HS-27A (cell line): Measurements from ENCODE around the gene GMCL1.
"Not testable (repeated sequence)": the region's sequence is repeated elsewhere in the genome, so short reads cannot be mapped to it uniquely, and the experiment has no call there.

Experiments used
- DNase-seq: peaks from one replicate; pipeline ENCODE4 v3.0.0-alpha.2; 2012; ENCODE audit warnings: low read depth, missing footprints

GMCL1 gene, protein sequence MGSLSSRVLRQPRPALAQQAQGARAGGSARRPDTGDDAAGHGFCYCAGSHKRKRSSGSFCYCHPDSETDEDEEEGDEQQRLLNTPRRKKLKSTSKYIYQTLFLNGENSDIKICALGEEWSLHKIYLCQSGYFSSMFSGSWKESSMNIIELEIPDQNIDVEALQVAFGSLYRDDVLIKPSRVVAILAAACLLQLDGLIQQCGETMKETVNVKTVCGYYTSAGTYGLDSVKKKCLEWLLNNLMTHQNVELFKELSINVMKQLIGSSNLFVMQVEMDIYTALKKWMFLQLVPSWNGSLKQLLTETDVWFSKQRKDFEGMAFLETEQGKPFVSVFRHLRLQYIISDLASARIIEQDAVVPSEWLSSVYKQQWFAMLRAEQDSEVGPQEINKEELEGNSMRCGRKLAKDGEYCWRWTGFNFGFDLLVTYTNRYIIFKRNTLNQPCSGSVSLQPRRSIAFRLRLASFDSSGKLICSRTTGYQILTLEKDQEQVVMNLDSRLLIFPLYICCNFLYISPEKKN

DNA sequence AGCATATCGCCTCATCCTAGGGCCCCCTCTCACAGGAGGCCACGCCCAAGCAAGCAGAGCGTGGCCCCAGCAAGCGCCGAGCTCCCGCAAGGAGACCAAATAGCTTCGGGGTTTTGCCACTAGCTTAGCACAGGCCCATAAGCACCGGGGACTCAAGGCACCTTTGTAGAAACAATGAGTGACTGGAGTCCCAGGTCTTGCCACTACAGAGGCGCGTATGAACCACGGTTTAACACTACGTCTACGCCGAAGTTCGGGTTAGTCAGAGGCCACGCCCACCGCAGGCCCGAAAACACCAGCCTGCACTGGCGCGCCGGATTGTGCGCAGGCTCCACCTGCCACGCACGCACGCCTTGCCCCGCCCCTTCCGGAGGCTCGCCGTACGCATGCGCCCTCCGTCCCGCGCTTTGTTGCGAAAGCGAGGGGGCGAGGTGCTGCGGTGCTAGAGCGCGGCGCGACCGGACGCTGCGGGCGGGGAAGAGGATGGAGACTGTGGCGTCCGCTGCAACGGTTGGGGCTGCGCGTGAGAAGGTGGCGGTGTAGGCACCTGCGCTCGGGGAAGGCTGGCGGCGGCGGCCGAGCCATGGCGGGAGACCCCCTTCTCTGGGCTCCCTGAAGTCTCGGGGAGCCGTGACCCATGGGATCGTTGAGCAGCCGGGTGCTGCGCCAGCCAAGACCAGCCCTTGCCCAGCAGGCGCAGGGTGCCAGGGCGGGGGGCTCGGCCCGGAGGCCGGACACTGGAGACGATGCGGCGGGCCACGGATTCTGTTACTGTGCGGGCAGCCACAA is at the start of gene GMCL1:
GMCL1 (plus strand) TSS at position 405 of the 789 bp plus-strand sequence; CDS start at position 638, 233 bp downstream.
- peak; percentile 75 for DNase-seq

DNA sequence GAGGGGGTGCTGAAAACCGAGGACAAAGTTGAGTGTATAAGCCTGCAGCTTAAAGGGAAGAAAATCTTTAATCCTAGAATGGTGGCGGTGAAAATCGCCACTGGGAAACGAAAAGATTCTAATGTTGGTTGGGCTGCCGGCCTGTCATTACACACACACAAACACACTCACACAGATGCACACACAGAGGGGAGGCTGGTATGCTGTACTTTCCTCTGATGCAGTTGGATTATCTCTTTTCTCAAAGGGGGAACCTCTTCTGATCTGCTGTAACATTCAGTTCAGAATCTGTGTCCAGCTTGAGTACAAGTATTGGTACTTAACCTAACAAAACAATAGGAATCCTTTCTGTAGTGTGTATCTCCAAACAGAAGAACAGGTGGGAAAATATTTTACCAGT is 48.5 kb upstream of the GMCL1 start:
- no peak for DNase-seq

DNA sequence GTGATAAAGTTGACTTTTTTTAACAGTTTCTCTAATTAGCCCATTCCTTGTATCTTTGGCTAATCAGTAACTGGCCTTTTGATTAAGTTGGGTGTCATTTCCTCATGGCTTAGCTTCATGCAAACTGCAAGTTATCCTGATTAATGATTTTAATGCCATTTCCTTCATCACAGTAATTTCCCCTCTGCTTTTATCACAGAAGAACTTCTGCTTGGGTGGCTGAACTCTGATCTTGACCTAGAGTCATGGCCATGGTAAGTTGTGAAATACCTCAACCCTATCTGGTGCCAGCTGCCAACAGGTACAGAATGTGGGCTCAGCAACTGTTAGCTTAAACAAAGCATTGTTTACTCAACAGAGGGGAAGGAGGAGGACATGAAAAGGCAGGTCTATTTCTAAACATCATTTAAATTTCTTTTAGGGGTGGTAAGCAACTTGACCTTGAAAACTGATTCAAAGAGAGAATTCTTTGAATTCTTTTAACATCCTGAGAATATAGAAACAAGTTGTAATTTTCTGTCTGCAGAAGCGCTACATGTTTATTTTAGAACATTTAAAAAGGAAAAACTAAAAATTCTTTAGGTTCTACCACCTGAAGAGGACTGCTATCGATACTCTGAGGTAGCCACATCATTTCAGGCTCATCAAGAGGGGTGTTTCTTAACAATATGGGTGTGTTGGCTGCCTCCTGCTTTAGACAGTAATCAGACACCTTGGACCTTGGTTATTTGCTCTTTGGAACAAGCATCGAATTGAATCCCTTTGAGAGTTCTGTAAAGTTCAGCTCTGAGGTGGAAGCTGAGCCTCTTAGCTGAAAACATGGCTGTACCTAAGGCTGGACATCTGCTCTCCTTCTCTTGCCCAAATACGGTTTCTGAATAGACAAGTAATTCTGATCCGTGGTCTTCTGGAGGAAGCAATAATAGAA is 47.9 kb upstream of the GMCL1 start:
- DNase-seq = no peak

DNA sequence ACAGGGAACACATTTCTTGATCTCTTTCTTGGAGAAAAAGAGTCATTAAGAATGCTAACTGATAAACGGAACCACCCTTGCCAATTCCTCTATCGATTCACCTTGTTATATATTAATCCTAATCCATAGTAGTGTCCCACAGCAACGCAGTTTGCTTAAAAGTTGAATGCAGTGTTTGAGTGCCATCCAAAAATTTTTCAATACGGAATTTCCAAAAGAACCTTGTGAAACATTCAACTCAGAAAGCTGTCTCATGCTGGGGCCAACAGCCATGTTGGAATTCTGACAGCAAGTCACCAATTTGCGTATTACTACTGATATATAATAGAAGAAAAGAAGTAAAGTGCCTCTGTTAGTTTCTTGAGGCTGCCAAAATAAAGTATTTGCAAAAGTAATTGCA is 45.2 kb upstream of the GMCL1 start:
- no peak for DNase-seq

DNA sequence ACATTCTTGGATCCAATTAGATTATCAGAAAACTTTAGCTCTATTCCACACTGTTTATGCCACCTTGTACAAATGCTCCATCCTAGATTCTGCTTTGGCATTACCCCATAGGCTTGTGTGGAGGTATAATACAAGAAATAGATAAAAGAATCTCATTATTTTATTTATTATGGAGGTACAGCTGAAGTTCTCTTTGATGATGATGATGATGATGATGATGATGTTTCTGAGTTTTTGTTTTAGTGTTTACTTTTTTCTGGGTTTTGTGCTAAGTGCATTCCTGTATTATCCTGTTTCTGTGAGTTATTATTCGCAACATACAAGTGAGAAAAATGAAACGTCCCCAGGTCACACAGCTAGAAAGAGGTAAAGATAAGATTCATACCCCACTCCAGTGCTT is 44.1 kb upstream of the GMCL1 start:
- DNase-seq = no peak

DNA sequence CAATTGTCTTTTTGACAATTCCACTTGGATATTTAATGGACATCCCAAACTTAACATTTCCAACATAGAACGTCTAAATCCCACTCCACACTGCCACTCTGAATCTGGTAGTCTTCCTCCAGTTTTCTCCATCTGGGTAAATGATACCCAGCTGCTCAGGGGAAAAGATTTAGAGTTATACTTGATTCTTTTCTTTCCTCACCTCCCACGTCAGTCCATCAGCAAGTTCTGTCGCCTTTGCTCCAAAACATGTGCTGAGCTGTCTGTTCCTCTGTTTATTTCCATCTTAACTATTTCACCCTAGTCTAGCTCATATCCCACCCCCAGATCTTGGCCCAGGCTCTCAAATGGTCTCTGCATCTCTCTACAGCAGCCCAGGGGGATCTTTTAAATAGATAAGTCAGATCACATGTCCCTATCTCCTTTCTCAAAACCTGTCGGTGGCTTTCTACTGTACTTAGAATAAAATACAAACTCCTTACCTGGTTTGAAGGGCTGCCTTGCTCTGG is 43.4 kb upstream of the GMCL1 start:
- DNase-seq = no peak

DNA sequence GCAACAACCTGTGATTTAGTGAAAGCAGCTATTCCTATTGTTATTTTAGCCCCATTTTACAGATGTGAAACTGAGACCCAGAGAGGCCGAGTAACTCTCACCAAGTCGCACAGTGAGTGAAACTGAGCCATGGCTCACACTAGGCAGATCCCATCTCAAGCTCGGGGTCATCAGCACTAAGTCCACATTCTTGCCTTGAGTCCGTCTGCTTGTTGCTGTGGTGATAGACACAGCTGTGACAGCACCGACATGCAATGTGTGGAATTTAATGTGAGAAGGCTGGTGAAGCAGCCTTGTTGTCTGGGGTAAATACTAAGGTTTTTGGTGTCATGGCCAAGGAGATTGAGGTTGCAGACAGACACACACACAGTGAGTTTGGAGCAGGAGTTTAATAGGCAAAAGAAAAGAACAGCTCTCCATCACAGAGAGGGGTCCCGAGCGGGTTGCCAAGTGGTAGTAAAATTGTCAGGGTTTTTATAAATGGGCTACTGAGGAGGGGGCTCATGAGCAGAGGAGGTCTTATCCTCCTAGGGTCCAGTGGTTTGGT is 40.2 kb upstream of the GMCL1 start:
- no peak for DNase-seq

DNA sequence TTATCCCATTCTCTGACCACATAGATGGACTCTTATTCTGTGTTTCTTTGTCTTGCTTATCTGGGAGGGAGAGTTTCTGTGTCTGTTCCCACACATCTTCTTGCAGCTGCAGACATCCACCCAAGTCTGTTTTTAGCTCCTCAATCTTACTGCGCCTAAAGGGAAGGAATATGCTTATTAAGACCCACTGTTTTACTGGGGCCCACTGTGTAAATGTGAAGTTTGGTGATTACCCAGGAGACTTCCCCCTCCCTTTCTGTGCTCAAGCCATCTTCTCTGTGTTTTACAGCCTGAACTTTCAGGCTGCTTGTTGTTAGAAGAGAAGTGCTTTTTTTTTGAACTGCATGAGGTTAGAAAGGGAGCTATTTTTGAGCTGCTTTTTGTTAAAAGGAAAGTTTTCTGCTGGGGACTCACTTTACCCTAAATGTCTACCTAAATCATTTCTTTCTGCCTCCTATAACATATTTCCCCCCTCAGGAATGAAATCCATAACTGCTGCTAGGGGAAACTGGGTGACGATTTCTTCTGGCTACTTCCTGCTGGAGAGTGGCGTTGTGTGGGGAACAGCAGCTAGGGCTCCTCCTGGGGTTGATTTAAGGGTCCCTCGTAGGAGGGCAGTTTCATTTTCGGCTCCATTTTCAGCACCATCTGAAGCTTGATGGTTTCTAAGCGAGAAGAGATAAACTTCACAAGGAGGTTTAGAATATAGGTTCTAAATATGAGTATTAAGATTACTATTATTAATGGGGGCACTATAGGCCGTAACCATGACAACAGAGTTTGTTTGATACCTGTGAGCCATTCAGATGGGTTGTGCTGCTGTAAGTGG is 39.5 kb upstream of the GMCL1 start:
- DNase-seq = no peak

DNA sequence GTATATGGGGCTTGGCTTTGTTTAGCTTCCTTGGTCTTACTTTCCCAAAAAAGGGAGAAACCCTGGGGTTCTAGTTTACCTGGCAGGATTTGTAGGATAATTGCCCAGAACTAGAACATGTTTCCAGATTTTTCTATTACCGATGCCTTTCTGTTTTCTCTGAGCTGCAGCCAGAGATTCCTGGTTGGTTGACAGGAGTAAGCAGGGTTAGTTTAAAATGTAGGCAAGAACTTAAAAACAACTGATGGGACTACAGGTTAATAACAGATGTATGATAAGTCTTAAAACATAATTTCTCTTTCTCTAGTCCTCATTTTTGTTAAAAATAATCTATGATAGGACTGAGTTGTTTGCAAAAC is 38.9 kb upstream of the GMCL1 start:
- DNase-seq = no peak

DNA sequence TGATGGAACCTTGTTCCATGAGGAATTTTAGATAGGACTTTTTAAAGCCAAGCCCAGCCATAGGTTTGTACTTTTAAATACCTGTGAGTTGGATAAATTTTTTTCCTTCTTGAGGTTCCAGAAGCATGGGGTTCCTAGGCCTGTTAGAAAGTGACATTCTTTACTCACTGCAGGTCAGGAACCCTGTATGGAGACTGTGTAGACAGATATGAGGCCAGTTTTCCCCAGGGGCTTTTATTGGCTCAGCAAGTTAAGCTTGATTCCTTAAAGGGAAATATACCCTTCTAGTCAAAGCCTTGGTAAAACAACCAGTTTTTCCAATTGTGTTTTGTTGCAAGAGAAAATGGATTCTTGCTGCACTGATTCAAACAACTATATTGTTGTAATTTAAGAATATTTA is 38.4 kb upstream of the GMCL1 start:
- no peak for DNase-seq

DNA sequence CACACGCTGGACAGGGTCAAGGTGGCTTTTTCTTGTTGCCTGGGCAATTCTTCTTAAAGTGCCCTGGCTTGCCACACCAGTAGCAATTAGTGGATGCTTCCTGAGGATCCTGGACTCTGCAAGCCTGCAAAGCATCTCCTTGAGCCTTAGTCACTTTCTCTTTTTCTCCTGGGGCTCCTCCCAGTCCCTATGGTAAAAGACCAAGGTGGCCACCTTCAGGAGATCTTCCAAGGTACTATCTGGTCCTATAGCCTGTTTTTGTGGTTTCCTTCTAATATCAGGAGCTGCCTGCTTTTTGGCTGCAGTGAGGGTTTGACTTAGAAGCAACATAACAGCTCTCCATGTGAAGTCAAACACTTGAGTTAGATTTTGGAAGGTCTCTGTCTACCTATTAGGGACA is 33.3 kb upstream of the GMCL1 start:
- no peak for DNase-seq

DNA sequence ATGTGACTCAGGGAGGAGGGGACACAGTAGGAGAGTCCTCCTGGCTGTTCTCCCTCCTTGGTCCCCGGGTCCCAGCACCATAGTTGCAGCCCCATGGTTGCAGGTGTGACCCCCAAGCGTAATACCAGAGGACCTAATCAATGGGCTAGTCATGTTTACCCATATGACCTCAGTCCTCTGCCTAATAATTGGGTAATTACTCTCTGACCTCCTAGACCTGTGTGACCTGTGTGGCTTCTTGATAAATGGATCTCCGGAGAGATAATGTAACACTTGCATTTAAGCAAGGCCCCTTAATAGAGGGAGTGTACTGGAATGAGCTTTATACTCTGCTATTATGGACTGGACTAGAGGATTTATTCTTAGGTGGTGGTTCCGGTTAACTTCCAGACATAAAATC is 32.2 kb upstream of the GMCL1 start:
- DNase-seq = no peak

DNA sequence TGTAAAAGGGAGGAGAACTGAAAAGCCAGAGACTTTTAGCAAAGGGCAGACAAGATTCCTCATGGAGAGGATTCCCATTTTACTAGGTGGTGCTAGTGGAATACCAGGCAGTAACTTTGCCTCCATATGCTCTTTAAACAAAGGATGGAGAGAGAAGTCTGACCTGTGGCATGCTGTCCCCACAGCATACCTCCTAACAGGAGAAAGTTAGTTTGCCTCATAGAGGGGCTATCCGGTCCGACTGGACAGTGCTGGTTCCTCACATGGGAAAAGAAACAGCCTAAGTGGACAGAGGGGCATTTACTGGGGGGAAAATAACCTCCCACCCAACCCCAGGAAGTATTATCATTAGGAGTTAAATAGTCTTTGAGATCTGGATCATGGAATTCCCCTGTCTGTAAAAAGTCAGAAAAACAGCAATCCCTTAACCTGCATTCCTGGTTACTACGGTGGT is 31.6 kb upstream of the GMCL1 start:
- no peak for DNase-seq

DNA sequence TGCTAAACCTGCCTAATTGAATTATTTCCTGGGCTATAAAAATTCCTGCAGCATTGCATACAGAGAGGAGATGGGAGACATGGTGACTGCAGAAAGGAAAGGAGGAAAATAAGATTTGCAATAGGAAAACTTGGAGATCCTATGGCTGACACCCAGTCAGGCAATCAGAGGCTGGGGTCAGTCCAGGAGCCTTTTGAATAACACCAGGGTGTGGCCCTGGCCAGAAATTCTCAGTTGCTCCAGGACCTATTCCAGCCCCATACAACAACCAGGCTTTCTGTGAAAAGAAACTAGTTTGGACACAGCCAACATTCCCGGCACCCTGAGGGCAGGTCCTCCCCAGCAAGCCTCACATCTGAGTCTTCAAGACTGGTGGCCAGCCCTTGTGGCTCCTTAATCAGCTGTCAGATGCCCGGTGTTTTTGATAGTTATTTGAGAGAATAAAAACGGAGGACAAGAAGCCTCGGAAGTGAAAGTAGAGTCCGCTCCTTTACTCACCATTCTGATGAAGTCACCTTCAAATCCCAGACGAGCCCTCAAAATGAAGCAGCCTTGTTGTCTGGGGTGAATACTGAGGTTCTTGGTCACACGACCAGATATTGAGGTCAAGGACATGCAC is 31.1 kb upstream of the GMCL1 start:
- no peak for DNase-seq

DNA sequence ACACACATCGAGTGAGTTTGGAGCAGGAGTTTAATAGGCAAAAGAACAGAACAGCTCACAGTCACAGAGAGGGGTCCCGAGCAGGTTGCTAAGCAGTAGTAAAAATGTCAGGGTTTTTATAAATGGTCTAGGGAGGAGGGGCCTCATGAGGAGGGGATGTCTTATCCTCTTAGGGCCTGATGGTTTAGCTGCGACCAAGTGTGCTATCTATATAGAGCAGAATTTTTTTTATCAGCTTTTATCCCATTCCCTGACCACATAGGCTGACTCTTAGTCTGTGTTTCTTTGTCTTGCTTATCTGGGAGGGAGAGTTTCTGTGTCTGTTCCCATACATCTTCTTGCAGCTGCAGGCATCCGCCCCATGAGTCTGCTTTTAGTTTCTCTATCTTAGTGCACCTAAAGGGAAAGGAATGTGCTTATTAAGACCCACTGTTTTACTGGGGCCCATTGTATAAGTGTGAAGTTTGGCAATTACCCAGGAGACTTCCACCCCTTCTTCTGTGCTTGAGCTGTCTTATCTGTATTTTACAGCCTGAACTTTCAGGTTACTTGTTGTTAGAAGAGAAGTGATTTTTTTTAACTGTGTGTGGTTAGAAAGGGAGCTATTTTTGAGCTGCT is 30.4 kb upstream of the GMCL1 start:
- no peak for DNase-seq

DNA sequence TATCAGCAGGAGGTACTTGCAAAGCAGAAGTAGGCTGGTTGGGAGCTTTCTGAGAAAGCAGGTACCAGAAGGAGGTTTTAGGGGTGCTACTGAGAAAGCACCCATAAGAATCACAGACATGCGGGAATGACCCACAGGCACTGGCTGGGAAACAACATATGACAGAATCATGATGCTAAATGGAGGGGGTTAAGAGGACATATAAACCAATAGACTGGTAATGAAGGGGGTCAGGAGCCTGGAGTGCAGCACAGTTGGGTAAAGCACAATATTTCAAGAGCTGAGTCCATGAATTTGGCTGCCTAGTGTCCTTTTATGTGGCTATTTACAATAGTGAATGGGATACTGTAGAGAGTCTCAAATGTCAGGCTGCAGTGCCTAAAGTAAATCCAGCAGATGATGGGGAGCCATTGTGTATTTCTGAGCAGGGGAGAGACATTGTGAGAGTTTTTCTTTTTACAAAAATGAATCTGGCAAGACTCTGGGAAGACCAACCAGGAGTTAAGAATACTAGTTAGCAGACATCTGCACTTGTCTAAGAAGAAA is 27.6 kb upstream of the GMCL1 start:
- DNase-seq = no peak

DNA sequence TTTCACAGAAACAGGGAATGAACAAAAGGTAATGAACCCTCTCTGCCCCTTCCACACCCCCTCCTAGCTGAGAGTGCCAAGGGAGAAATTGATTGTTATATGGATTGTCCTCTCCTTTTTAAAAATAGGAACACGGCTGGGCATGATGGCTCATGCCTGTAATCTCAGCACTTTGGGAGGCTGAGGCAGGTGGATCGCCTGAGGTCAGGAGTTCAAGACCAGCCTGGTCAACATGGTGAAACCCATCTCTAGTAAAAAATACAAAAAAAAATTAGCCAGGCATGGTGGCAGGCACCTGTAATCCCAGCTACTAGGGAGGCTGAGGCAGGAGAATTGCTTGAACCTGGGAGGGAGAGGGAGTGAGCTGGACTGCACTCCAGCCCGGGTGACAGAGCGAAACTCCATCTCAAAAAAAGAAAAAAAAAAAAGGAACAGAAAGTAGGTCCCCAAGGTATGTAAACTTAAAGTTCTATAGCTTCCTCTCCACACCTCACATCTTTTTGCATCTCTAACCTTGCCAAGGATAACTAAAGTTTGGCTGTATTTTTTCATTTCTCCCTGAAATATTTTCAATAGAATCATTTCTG is 26.6 kb upstream of the GMCL1 start:
- DNase-seq = not testable (repeated sequence)

DNA sequence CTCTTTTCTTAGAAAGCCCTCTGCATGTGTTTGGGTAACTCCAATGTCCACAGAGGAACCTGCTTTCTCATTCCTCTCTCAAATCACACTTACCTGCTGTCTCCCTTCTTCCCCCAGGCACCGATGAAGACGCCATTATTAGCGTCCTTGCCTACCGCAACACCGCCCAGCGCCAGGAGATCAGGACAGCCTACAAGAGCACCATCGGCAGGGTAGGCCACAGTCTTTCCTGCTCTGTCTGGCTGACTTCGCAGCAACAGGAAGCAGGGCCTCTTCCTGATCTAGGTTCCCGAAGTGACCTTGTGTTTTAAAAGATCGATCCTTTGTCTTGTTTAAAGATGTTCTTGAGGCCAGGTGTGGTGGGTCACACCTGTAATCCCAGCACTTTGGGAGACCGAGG is 25.0 kb upstream of the GMCL1 start:
- no peak for DNase-seq

DNA sequence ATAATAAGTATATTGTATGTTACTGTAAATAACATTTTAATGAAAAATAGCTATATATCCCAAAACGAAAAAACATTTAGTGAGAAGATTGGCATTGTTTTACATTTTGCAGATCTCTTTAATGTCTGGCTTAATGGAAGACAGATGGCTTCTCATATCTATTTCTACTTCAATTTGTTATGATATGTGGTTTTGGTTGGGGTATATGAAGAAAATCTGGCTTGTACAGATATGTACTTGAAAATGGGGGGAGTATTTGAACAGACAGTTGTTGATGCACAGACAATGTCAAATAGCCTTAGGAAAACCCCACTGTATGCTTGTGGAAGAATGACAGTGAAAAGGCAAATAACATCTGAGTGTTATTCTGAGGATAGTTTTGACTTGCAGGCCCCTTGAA is 23.6 kb upstream of the GMCL1 start:
- no peak for DNase-seq
